WTC11 (cell line): ENCODE measurements around the gene SLC35B4.

Source experiments
- CBFB ChIP-seq: sonication (generic); formaldehyde crosslinking; IDR thresholded peaks from 2 replicates; pipeline ENCODE4 v1.8.1; 2022; ENCODE audit warnings: mild to moderate bottlenecking, low read depth, missing genetic modification reagents
- FOXJ3 ChIP-seq: sonication (generic); formaldehyde crosslinking; IDR thresholded peaks from 2 replicates; pipeline ENCODE4 v1.9.0; 2021; ENCODE audit warnings: missing genetic modification reagents, mild to moderate bottlenecking, borderline replicate concordance
- FOXP1 ChIP-seq: sonication (generic); formaldehyde crosslinking; IDR thresholded peaks from 2 replicates; pipeline ENCODE4 v1.8.0; 2022; ENCODE audit warnings: missing genetic modification reagents, mild to moderate bottlenecking, moderate library complexity, borderline replicate concordance
- KAT7 ChIP-seq: sonication (generic); formaldehyde crosslinking; IDR thresholded peaks from 2 replicates; pipeline ENCODE4 v1.8.1; 2023; ENCODE audit warnings: missing genetic modification reagents, mild to moderate bottlenecking, borderline replicate concordance
- NR2C2 ChIP-seq: sonication (generic); formaldehyde crosslinking; IDR thresholded peaks from 2 replicates; pipeline ENCODE4 v1.8.0; 2022; ENCODE audit warnings: mild to moderate bottlenecking, missing genetic modification reagents
- ZNF423 ChIP-seq: fragments of 250-450 bp; sonication (Bioruptor Pico); IDR thresholded peaks from 2 replicates; pipeline ENCODE4 v2.1.2; 2022; ENCODE audit warnings: mild to moderate bottlenecking, moderate library complexity
- TF ChIP-seq, protein P1 (sequence below): sonication (generic); formaldehyde crosslinking; IDR thresholded peaks from 2 replicates; pipeline ENCODE4 v1.8.0; 2023; ENCODE audit warnings: missing genetic modification reagents
- TF ChIP-seq, protein P2 (sequence below): sonication (generic); formaldehyde crosslinking; IDR thresholded peaks from 2 replicates; pipeline ENCODE4 v1.8.1; 2022; ENCODE audit warnings: mild to moderate bottlenecking, missing genetic modification reagents, moderate library complexity, borderline replicate concordance
- TF ChIP-seq, protein P3 (sequence below): fragments of 200-600 bp; IDR thresholded peaks from 2 replicates; pipeline ENCODE4 v1.8.0; 2022; ENCODE audit warnings: antibody characterized with exemption
- TF ChIP-seq, protein P4 (sequence below): sonication (generic); formaldehyde crosslinking; IDR thresholded peaks from 2 replicates; pipeline ENCODE4 v1.8.1; 2023; ENCODE audit warnings: mild to moderate bottlenecking, missing genetic modification reagents, moderate library complexity
- TF ChIP-seq, protein P5 (sequence below): sonication (generic); formaldehyde crosslinking; IDR thresholded peaks from 2 replicates; pipeline ENCODE4 v1.8.1; 2023; ENCODE audit warnings: mild to moderate bottlenecking, missing genetic modification reagents, moderate library complexity
- TF ChIP-seq, protein P6 (sequence below): sonication (generic); formaldehyde crosslinking; IDR thresholded peaks from 2 replicates; pipeline ENCODE4 v1.8.0; 2022; ENCODE audit warnings: mild to moderate bottlenecking, missing genetic modification reagents

DNA sequence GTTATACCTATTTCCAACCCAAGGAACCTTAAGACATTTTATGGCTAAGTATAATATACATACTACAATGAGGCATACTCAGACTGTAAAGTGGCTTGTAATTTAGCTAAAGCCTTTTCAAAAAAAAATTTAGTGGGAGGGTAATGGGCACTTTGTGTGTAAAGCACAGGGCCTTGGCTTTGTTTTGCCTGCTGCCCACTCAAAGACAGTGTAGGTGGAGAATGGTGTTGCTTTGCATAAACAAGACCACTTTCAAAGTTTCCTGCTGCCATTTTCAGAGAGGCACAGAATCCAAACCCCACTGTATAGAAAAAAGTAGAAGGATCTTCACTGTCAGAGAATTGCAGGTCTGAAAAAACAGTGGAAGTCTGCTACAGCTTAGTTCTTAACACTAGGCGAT is 21.2 kb upstream of the SLC35B4 start:
- TF ChIP-seq, protein P1, sequence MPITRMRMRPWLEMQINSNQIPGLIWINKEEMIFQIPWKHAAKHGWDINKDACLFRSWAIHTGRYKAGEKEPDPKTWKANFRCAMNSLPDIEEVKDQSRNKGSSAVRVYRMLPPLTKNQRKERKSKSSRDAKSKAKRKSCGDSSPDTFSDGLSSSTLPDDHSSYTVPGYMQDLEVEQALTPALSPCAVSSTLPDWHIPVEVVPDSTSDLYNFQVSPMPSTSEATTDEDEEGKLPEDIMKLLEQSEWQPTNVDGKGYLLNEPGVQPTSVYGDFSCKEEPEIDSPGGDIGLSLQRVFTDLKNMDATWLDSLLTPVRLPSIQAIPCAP (CRISPR knock-in tag) = no peak
- no peak for TF ChIP-seq FOXJ3 (CRISPR knock-in tag)
- TF ChIP-seq, protein P2, sequence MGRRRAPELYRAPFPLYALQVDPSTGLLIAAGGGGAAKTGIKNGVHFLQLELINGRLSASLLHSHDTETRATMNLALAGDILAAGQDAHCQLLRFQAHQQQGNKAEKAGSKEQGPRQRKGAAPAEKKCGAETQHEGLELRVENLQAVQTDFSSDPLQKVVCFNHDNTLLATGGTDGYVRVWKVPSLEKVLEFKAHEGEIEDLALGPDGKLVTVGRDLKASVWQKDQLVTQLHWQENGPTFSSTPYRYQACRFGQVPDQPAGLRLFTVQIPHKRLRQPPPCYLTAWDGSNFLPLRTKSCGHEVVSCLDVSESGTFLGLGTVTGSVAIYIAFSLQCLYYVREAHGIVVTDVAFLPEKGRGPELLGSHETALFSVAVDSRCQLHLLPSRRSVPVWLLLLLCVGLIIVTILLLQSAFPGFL (CRISPR knock-in tag) = no peak
- TF ChIP-seq, protein P3, sequence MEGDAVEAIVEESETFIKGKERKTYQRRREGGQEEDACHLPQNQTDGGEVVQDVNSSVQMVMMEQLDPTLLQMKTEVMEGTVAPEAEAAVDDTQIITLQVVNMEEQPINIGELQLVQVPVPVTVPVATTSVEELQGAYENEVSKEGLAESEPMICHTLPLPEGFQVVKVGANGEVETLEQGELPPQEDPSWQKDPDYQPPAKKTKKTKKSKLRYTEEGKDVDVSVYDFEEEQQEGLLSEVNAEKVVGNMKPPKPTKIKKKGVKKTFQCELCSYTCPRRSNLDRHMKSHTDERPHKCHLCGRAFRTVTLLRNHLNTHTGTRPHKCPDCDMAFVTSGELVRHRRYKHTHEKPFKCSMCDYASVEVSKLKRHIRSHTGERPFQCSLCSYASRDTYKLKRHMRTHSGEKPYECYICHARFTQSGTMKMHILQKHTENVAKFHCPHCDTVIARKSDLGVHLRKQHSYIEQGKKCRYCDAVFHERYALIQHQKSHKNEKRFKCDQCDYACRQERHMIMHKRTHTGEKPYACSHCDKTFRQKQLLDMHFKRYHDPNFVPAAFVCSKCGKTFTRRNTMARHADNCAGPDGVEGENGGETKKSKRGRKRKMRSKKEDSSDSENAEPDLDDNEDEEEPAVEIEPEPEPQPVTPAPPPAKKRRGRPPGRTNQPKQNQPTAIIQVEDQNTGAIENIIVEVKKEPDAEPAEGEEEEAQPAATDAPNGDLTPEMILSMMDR = no peak
- no peak for TF ChIP-seq NR2C2 (CRISPR knock-in tag)
- no peak for TF ChIP-seq CBFB
- no peak for TF ChIP-seq KAT7 (CRISPR knock-in tag)
- TF ChIP-seq, protein P4, sequence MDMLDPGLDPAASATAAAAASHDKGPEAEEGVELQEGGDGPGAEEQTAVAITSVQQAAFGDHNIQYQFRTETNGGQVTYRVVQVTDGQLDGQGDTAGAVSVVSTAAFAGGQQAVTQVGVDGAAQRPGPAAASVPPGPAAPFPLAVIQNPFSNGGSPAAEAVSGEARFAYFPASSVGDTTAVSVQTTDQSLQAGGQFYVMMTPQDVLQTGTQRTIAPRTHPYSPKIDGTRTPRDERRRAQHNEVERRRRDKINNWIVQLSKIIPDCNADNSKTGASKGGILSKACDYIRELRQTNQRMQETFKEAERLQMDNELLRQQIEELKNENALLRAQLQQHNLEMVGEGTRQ (CRISPR knock-in tag) = no peak
- TF ChIP-seq, protein P5, sequence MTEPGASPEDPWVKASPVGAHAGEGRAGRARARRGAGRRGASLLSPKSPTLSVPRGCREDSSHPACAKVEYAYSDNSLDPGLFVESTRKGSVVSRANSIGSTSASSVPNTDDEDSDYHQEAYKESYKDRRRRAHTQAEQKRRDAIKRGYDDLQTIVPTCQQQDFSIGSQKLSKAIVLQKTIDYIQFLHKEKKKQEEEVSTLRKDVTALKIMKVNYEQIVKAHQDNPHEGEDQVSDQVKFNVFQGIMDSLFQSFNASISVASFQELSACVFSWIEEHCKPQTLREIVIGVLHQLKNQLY (CRISPR knock-in tag) = no peak
- TF ChIP-seq, protein P6, sequence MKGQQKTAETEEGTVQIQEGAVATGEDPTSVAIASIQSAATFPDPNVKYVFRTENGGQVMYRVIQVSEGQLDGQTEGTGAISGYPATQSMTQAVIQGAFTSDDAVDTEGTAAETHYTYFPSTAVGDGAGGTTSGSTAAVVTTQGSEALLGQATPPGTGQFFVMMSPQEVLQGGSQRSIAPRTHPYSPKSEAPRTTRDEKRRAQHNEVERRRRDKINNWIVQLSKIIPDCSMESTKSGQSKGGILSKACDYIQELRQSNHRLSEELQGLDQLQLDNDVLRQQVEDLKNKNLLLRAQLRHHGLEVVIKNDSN (CRISPR knock-in tag) = no peak
- TF ChIP-seq ZNF423 (CRISPR knock-in tag) = no peak
- no peak for TF ChIP-seq FOXP1
